Breast epithelium (tissue), 3 donors: ENCODE measurements around the gene C1orf232.
A peak's percentile ranks its signal among the peaks of the same experiment; 100 is the strongest.

Experiments used
- CTCF ChIP-seq, 3 donors: fragments of 450-650 bp; IDR thresholded peaks; one replicate each; pipeline ENCODE4 v1.5.1; 2016 to 2017; ENCODE audit warnings: antibody characterized with exemption in 3 of 3, mild to moderate bottlenecking in 3 of 3, moderate library complexity in 3 of 3
- POLR2A ChIP-seq: fragments of 450-650 bp; IDR thresholded peaks from one replicate; pipeline ENCODE4 v1.6.1; 2016; ENCODE audit warnings: antibody characterized with exemption, mild to moderate bottlenecking, moderate library complexity

DNA sequence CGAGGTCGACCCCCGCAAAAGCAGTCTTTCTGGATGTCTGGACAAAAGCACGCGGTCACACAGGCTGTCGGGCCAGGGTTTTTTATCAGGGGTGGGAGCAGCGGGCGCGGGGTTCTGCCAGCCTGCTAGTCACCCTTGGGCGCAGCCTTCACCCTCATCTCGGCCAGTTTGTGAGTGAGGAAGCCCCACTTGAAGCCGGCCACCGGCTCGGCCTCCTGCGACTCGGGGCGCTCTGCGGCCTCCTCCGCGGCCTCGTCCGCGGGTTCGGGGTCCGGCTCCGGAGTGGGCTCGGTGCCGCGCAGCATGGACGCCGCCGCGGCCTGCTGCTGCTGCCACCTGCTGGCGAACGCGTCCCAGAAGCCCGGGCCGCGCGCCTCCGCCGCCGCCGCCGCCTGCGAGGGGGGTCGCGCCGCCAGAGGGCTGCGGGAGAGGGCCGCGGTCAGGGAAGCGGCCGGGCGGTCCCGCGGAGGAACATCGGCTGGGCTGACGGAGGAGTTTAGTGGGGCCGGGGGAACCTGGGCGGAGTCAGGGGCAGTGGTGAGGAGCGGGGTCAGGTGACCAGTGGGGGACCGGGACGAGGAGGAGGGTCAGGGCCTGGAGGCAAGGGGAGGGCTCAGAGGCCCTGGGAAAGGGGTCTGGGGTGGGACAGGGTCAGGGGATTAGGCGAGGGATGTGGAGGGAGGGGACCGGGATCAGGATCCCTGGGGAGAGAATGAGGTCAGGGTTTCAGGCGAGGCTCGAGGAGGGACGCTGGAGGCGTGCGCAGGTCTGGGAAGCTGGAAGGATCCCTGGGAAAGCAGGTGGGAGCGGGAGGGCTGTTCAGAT, 4.5 kb downstream of the C1orf232 start:
- TF ChIP-seq POLR2A (no peak), CTCF (IDR thresholded peaks at IDR 0.05) (peak in 1 of 3 donors; percentile 75)
